Measurements from ENCODE around the gene DCC. TPM values are rescaled to one million over a fixed set of nuclear protein-coding genes. Genes with fewer than 3 reads are reported as not detected.

DCC gene
- total RNA-seq, 1 donor from 2014 or later: under 0.01 TPM

- Histone ChIP-seq H3K27ac (ENCODE audit: low read depth, low read length) (no peak overlapping the region), H3K9ac (ENCODE audit: low read depth in 1 of 3, low read length in 3 of 3) (no peak overlapping the region), H3K27me3 (ENCODE audit: control insufficient read depth in 3 of 3, insufficient read depth in 3 of 3, low read length in 3 of 3) (no peaks in the 10 kb centered on the region), H3K36me3 (ENCODE audit: control insufficient read depth in 3 of 3, insufficient read depth in 3 of 3, low read length in 3 of 3) (no peaks in the 10 kb centered on the region), H3K4me1 (ENCODE audit: control insufficient read depth in 3 of 3, insufficient read depth in 3 of 3, low read length in 3 of 3) (no peaks in the 10 kb centered on the region), H3K9me3 (ENCODE audit: control insufficient read depth in 3 of 3, low read length in 3 of 3) (no peaks in the 10 kb centered on the region), H3K4me3 (ENCODE audit: low read length in 3 of 3) (no peak overlapping the region)
Measured at GRCh38 chr18:52691841-52692240, 351.8 kb downstream of the DCC start.

GRCh38 chr18:52694804-52695203 lies 354.8 kb downstream of the DCC start:
- H3K9ac ChIP-seq (ENCODE audit: low read depth in 1 of 3, low read length in 3 of 3): no peak overlapping the region
- no peaks in the 10 kb centered on the region for H3K36me3 ChIP-seq (ENCODE audit: control insufficient read depth in 3 of 3, insufficient read depth in 3 of 3, low read length in 3 of 3)
- no peak overlapping the region for H3K4me3 ChIP-seq (ENCODE audit: low read length in 3 of 3)
- no peaks in the 10 kb centered on the region for H3K27me3 ChIP-seq (ENCODE audit: control insufficient read depth in 3 of 3, insufficient read depth in 3 of 3, low read length in 3 of 3)
- H3K4me1 ChIP-seq (ENCODE audit: control insufficient read depth in 3 of 3, insufficient read depth in 3 of 3, low read length in 3 of 3): no peaks in the 10 kb centered on the region
- H3K9me3 ChIP-seq (ENCODE audit: control insufficient read depth in 3 of 3, low read length in 3 of 3): no peaks in the 10 kb centered on the region
- no peak overlapping the region for H3K27ac ChIP-seq (ENCODE audit: low read depth, low read length)

- Histone ChIP-seq H3K27me3 (ENCODE audit: control insufficient read depth in 3 of 3, insufficient read depth in 3 of 3, low read length in 3 of 3) (no peaks in the 10 kb centered on the region), H3K9ac (ENCODE audit: low read depth in 1 of 3, low read length in 3 of 3) (no peak overlapping the region), H3K36me3 (ENCODE audit: control insufficient read depth in 3 of 3, insufficient read depth in 3 of 3, low read length in 3 of 3) (no peaks in the 10 kb centered on the region), H3K9me3 (ENCODE audit: control insufficient read depth in 3 of 3, low read length in 3 of 3) (no peaks in the 10 kb centered on the region), H3K27ac (ENCODE audit: low read depth, low read length) (no peak overlapping the region), H3K4me1 (ENCODE audit: control insufficient read depth in 3 of 3, insufficient read depth in 3 of 3, low read length in 3 of 3) (no peaks in the 10 kb centered on the region), H3K4me3 (ENCODE audit: low read length in 3 of 3) (no peak overlapping the region)
Measured at GRCh38 chr18:52700116-52700515, 360.1 kb downstream of the DCC start.

GRCh38 chr18:52700816-52701215 lies 360.8 kb downstream of the DCC start:
- Histone ChIP-seq H3K4me1 (ENCODE audit: control insufficient read depth in 3 of 3, insufficient read depth in 3 of 3, low read length in 3 of 3) (no peaks in the 10 kb centered on the region), H3K9me3 (ENCODE audit: control insufficient read depth in 3 of 3, low read length in 3 of 3) (no peaks in the 10 kb centered on the region), H3K36me3 (ENCODE audit: control insufficient read depth in 3 of 3, insufficient read depth in 3 of 3, low read length in 3 of 3) (no peaks in the 10 kb centered on the region), H3K4me3 (ENCODE audit: low read length in 3 of 3) (no peak overlapping the region), H3K27ac (ENCODE audit: low read depth, low read length) (no peak overlapping the region), H3K27me3 (ENCODE audit: control insufficient read depth in 3 of 3, insufficient read depth in 3 of 3, low read length in 3 of 3) (no peaks in the 10 kb centered on the region), H3K9ac (ENCODE audit: low read depth in 1 of 3, low read length in 3 of 3) (no peak overlapping the region)

DNA sequence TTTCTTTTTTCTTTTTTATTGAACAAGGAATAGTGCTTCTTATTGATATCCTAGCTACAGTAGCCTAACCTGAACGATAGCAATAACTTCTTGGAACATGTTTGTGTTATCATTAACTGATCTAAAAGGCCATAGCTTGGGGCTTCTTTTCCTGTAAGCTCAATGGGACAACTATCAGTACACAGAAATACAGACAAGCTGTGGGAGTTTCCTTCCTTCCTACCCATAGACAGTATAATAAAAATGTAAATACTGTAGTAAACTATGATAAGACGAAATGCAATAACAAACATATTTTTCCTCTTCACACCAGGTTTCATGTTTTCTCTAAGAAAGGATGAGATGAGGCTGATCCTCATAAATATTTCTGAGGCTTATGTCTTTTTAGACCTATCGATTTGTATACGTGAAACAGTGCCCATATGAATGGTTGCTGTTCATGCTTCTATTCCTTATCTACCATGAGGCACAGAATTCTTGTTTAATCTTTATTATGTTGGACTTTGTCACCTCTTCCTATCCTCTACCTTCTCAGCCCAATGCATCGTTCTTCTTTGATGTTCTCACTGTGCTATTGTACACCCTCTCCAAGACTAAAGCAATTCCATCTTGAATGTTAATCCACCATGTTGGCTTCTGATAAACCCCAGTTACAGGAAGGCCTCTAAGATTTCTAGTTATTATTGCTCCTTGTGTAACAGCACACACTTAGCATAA lies 361.4 kb downstream of the DCC start:
- no peaks in the 10 kb centered on the region for H3K36me3 ChIP-seq (ENCODE audit: control insufficient read depth in 3 of 3, insufficient read depth in 3 of 3, low read length in 3 of 3)
- no peak overlapping the region for H3K9ac ChIP-seq (ENCODE audit: low read depth in 1 of 3, low read length in 3 of 3)
- no peaks in the 10 kb centered on the region for H3K9me3 ChIP-seq (ENCODE audit: control insufficient read depth in 3 of 3, low read length in 3 of 3)
- no peaks in the 10 kb centered on the region for H3K27me3 ChIP-seq (ENCODE audit: control insufficient read depth in 3 of 3, insufficient read depth in 3 of 3, low read length in 3 of 3)
- no peak overlapping the region for H3K27ac ChIP-seq (ENCODE audit: low read depth, low read length)
- no peaks in the 10 kb centered on the region for H3K4me1 ChIP-seq (ENCODE audit: control insufficient read depth in 3 of 3, insufficient read depth in 3 of 3, low read length in 3 of 3)
- no peak overlapping the region for H3K4me3 ChIP-seq (ENCODE audit: low read length in 3 of 3)

- no peaks in the 10 kb centered on the region for H3K36me3 ChIP-seq (ENCODE audit: control insufficient read depth in 3 of 3, insufficient read depth in 3 of 3, low read length in 3 of 3)
- no peak overlapping the region for H3K9ac ChIP-seq (ENCODE audit: low read depth in 1 of 3, low read length in 3 of 3)
- no peak overlapping the region for H3K4me3 ChIP-seq (ENCODE audit: low read length in 3 of 3)
- H3K9me3 ChIP-seq (ENCODE audit: control insufficient read depth in 3 of 3, low read length in 3 of 3): no peaks in the 10 kb centered on the region
- no peak overlapping the region for H3K27ac ChIP-seq (ENCODE audit: low read depth, low read length)
- H3K4me1 ChIP-seq (ENCODE audit: control insufficient read depth in 3 of 3, insufficient read depth in 3 of 3, low read length in 3 of 3): no peaks in the 10 kb centered on the region
- H3K27me3 ChIP-seq (ENCODE audit: control insufficient read depth in 3 of 3, insufficient read depth in 3 of 3, low read length in 3 of 3): no peaks in the 10 kb centered on the region
Measured at GRCh38 chr18:52715421-52715820, 375.4 kb downstream of the DCC start.

- no peak overlapping the region for H3K9ac ChIP-seq (ENCODE audit: low read depth in 1 of 3, low read length in 3 of 3)
- no peaks in the 10 kb centered on the region for H3K9me3 ChIP-seq (ENCODE audit: control insufficient read depth in 3 of 3, low read length in 3 of 3)
- H3K36me3 ChIP-seq (ENCODE audit: control insufficient read depth in 3 of 3, insufficient read depth in 3 of 3, low read length in 3 of 3): no peaks in the 10 kb centered on the region
- no peaks in the 10 kb centered on the region for H3K27me3 ChIP-seq (ENCODE audit: control insufficient read depth in 3 of 3, insufficient read depth in 3 of 3, low read length in 3 of 3)
- no peaks in the 10 kb centered on the region for H3K4me1 ChIP-seq (ENCODE audit: control insufficient read depth in 3 of 3, insufficient read depth in 3 of 3, low read length in 3 of 3)
- H3K27ac ChIP-seq (ENCODE audit: low read depth, low read length): no peak overlapping the region
- H3K4me3 ChIP-seq (ENCODE audit: low read length in 3 of 3): no peak overlapping the region
Measured at GRCh38 chr18:52715991-52716390, 376.0 kb downstream of the DCC start.

- H3K27ac ChIP-seq (ENCODE audit: low read depth, low read length): no peak overlapping the region
- H3K36me3 ChIP-seq (ENCODE audit: control insufficient read depth in 3 of 3, insufficient read depth in 3 of 3, low read length in 3 of 3): no peaks in the 10 kb centered on the region
- no peaks in the 10 kb centered on the region for H3K4me1 ChIP-seq (ENCODE audit: control insufficient read depth in 3 of 3, insufficient read depth in 3 of 3, low read length in 3 of 3)
- H3K4me3 ChIP-seq (ENCODE audit: low read length in 3 of 3): no peak overlapping the region
- no peaks in the 10 kb centered on the region for H3K27me3 ChIP-seq (ENCODE audit: control insufficient read depth in 3 of 3, insufficient read depth in 3 of 3, low read length in 3 of 3)
- no peaks in the 10 kb centered on the region for H3K9me3 ChIP-seq (ENCODE audit: control insufficient read depth in 3 of 3, low read length in 3 of 3)
- H3K9ac ChIP-seq (ENCODE audit: low read depth in 1 of 3, low read length in 3 of 3): no peak overlapping the region
Measured at GRCh38 chr18:52716973-52717372, 377.0 kb downstream of the DCC start.

DNA sequence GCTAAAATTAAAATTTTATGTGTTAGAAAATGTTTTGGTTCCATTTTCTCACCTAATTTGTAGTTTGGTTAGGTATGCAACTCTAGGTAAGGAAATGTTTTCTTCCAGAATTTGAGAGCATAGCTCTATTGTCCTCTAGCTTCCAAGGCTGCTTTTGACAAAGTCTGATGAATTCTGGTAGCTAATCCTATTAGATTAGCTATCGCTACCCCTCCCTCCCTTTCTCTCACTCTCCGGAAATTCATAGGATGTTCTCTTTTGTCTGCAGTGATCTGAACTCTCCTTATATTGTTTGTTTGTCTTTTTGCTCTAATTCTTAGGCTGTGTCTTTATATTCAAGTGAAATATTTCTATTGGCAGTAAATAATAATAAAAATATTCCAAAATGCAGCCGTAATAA lies 382.9 kb downstream of the DCC start:
- Histone ChIP-seq H3K4me1 (ENCODE audit: control insufficient read depth in 3 of 3, insufficient read depth in 3 of 3, low read length in 3 of 3) (no peaks in the 10 kb centered on the region), H3K36me3 (ENCODE audit: control insufficient read depth in 3 of 3, insufficient read depth in 3 of 3, low read length in 3 of 3) (no peaks in the 10 kb centered on the region), H3K9me3 (ENCODE audit: control insufficient read depth in 3 of 3, low read length in 3 of 3) (no peaks in the 10 kb centered on the region), H3K9ac (ENCODE audit: low read depth in 1 of 3, low read length in 3 of 3) (no peak overlapping the region), H3K4me3 (ENCODE audit: low read length in 3 of 3) (no peak overlapping the region), H3K27ac (ENCODE audit: low read depth, low read length) (no peak overlapping the region), H3K27me3 (ENCODE audit: control insufficient read depth in 3 of 3, insufficient read depth in 3 of 3, low read length in 3 of 3) (no peaks in the 10 kb centered on the region)

- Histone ChIP-seq H3K27me3 (ENCODE audit: control insufficient read depth in 3 of 3, insufficient read depth in 3 of 3, low read length in 3 of 3) (no peaks in the 10 kb centered on the region), H3K27ac (ENCODE audit: low read depth, low read length) (no peak overlapping the region), H3K36me3 (ENCODE audit: control insufficient read depth in 3 of 3, insufficient read depth in 3 of 3, low read length in 3 of 3) (no peaks in the 10 kb centered on the region), H3K4me3 (ENCODE audit: low read length in 3 of 3) (no peak overlapping the region), H3K9ac (ENCODE audit: low read depth in 1 of 3, low read length in 3 of 3) (no peak overlapping the region), H3K9me3 (ENCODE audit: control insufficient read depth in 3 of 3, low read length in 3 of 3) (no peaks in the 10 kb centered on the region), H3K4me1 (ENCODE audit: control insufficient read depth in 3 of 3, insufficient read depth in 3 of 3, low read length in 3 of 3) (no peaks in the 10 kb centered on the region)
Measured at GRCh38 chr18:52723550-52723970, 383.6 kb downstream of the DCC start.
